Activated naive CD8-positive, alpha-beta T cell (primary cell): Measurements from ENCODE around the gene KAZN.

Experiments
- H3K27ac Mint-ChIP-seq: one replicate; pipeline ENCODE4 v1.8.0; 2021; ENCODE audit warnings: mixed read lengths
- H3K27me3 Mint-ChIP-seq: one replicate; pipeline ENCODE4 v1.8.0; 2021; ENCODE audit warnings: mixed read lengths
- H3K36me3 Mint-ChIP-seq: one replicate; pipeline ENCODE4 v1.8.0; 2021; ENCODE audit warnings: mixed read lengths
- H3K4me1 Mint-ChIP-seq: one replicate; pipeline ENCODE4 v1.8.0; 2021; ENCODE audit warnings: low read depth, mixed read lengths
- H3K4me3 Mint-ChIP-seq: one replicate; pipeline ENCODE4 v1.8.0; 2021; ENCODE audit warnings: mild to moderate bottlenecking, mixed read lengths
- H3K9me3 Mint-ChIP-seq: one replicate; pipeline ENCODE4 v1.8.0; 2021; ENCODE audit warnings: low read depth, mixed read lengths

The KAZN gene

GRCh38 chr1:15152318-15153183 is 554.1 kb downstream of the KAZN start:
- Mint-ChIP-seq H3K4me3 (peak overlapping the region; percentile 75), H3K36me3 (peaks cover 2% of the 10 kb centered on the region), H3K4me1 (peaks cover 26% of the 10 kb centered on the region), H3K27me3 (peaks cover 34% of the 10 kb centered on the region), H3K9me3 (no peaks in the 10 kb centered on the region), H3K27ac (no peak overlapping the region)

GRCh38 chr1:15153184-15153841 is 554.8 kb downstream of the KAZN start, which contains the start of gene TMEM51:
TMEM51 (plus strand) TSS chr1:15153747; CDS start chr1:15215088, 61,341 bp downstream.
- Mint-ChIP-seq H3K27me3 (peaks cover 30% of the 10 kb centered on the region), H3K9me3 (no peaks in the 10 kb centered on the region), H3K27ac (no peak within 1 kb of the TSS), H3K4me1 (peaks cover 26% of the 10 kb centered on the region), H3K4me3 (peak within 1 kb of the TSS; percentile 75), H3K36me3 (peaks cover 2% of the 10 kb centered on the region)

GRCh38 chr1:15153842-15154479 is 555.5 kb downstream of the KAZN start:
- peaks cover 2% of the 10 kb centered on the region for H3K36me3 Mint-ChIP-seq
- peak overlapping the region; percentile 73 for H3K4me3 Mint-ChIP-seq
- no peak overlapping the region for H3K27ac Mint-ChIP-seq
- peaks cover 26% of the 10 kb centered on the region for H3K4me1 Mint-ChIP-seq
- H3K27me3 Mint-ChIP-seq: peaks cover 27% of the 10 kb centered on the region
- no peaks in the 10 kb centered on the region for H3K9me3 Mint-ChIP-seq

- H3K27ac Mint-ChIP-seq: no peak overlapping the region
- peaks cover 26% of the 10 kb centered on the region for H3K27me3 Mint-ChIP-seq
- peaks cover 2% of the 10 kb centered on the region for H3K36me3 Mint-ChIP-seq
- H3K4me1 Mint-ChIP-seq: peaks cover 26% of the 10 kb centered on the region
- H3K9me3 Mint-ChIP-seq: no peaks in the 10 kb centered on the region
- H3K4me3 Mint-ChIP-seq: peak overlapping the region; percentile 73
Measured at GRCh38 chr1:15154480-15155036, 556.1 kb downstream of the KAZN start.

- no peaks in the 10 kb centered on the region for H3K9me3 Mint-ChIP-seq
- H3K27me3 Mint-ChIP-seq: peaks cover 22% of the 10 kb centered on the region
- H3K27ac Mint-ChIP-seq: no peak overlapping the region
- peak overlapping the region; percentile 27 for H3K4me3 Mint-ChIP-seq
- H3K36me3 Mint-ChIP-seq: peaks cover 2% of the 10 kb centered on the region
- peaks cover 26% of the 10 kb centered on the region for H3K4me1 Mint-ChIP-seq
Measured at GRCh38 chr1:15155191-15155590, 556.7 kb downstream of the KAZN start.

GRCh38 chr1:15155888-15156741 is 557.6 kb downstream of the KAZN start:
- Mint-ChIP-seq H3K36me3 (no peaks in the 10 kb centered on the region), H3K27me3 (peaks cover 15% of the 10 kb centered on the region), H3K9me3 (no peaks in the 10 kb centered on the region), H3K27ac (no peak overlapping the region), H3K4me3 (peak overlapping the region; percentile 38), H3K4me1 (peaks cover 26% of the 10 kb centered on the region)

GRCh38 chr1:15156807-15157380 is 558.4 kb downstream of the KAZN start:
- no peaks in the 10 kb centered on the region for H3K9me3 Mint-ChIP-seq
- H3K27me3 Mint-ChIP-seq: peaks cover 13% of the 10 kb centered on the region
- H3K4me1 Mint-ChIP-seq: peaks cover 26% of the 10 kb centered on the region
- no peaks in the 10 kb centered on the region for H3K36me3 Mint-ChIP-seq
- no peak overlapping the region for H3K4me3 Mint-ChIP-seq
- no peak overlapping the region for H3K27ac Mint-ChIP-seq

- Mint-ChIP-seq H3K27ac (no peak overlapping the region), H3K27me3 (peaks cover 8% of the 10 kb centered on the region), H3K9me3 (no peaks in the 10 kb centered on the region), H3K4me1 (peaks cover 20% of the 10 kb centered on the region), H3K36me3 (no peaks in the 10 kb centered on the region), H3K4me3 (no peak overlapping the region)
Measured at GRCh38 chr1:15157524-15158399, 559.3 kb downstream of the KAZN start.

- no peaks in the 10 kb centered on the region for H3K9me3 Mint-ChIP-seq
- H3K4me1 Mint-ChIP-seq: peaks cover 20% of the 10 kb centered on the region
- no peaks in the 10 kb centered on the region for H3K36me3 Mint-ChIP-seq
- no peak overlapping the region for H3K27ac Mint-ChIP-seq
- no peak overlapping the region for H3K4me3 Mint-ChIP-seq
- peaks cover 8% of the 10 kb centered on the region for H3K27me3 Mint-ChIP-seq
Measured at GRCh38 chr1:15158506-15159165, 560.2 kb downstream of the KAZN start.

- Mint-ChIP-seq H3K4me1 (peaks cover 19% of the 10 kb centered on the region), H3K27me3 (peaks cover 9% of the 10 kb centered on the region), H3K4me3 (no peak overlapping the region), H3K36me3 (no peaks in the 10 kb centered on the region), H3K9me3 (no peaks in the 10 kb centered on the region), H3K27ac (no peak overlapping the region)
Measured at GRCh38 chr1:15159166-15159555, 560.7 kb downstream of the KAZN start.

GRCh38 chr1:15160626-15161025 is 562.1 kb downstream of the KAZN start:
- H3K9me3 Mint-ChIP-seq: no peaks in the 10 kb centered on the region

GRCh38 chr1:15167386-15167785 is 568.9 kb downstream of the KAZN start:
- H3K4me1 Mint-ChIP-seq: peaks cover 3% of the 10 kb centered on the region
- H3K4me3 Mint-ChIP-seq: no peak overlapping the region
- no peak overlapping the region for H3K27ac Mint-ChIP-seq
- peaks cover 10% of the 10 kb centered on the region for H3K27me3 Mint-ChIP-seq
- no peaks in the 10 kb centered on the region for H3K9me3 Mint-ChIP-seq
- no peaks in the 10 kb centered on the region for H3K36me3 Mint-ChIP-seq

More at GRCh38 chr1:15160626-15161025, 562.1 kb downstream of the KAZN start:
- Mint-ChIP-seq H3K27me3 (peaks cover 5% of the 10 kb centered on the region), H3K4me3 (no peak overlapping the region), H3K4me1 (peaks cover 12% of the 10 kb centered on the region), H3K36me3 (no peaks in the 10 kb centered on the region), H3K27ac (no peak overlapping the region)
